Measurements from ENCODE around the gene ODR4.

Gene ODR4

DNA sequence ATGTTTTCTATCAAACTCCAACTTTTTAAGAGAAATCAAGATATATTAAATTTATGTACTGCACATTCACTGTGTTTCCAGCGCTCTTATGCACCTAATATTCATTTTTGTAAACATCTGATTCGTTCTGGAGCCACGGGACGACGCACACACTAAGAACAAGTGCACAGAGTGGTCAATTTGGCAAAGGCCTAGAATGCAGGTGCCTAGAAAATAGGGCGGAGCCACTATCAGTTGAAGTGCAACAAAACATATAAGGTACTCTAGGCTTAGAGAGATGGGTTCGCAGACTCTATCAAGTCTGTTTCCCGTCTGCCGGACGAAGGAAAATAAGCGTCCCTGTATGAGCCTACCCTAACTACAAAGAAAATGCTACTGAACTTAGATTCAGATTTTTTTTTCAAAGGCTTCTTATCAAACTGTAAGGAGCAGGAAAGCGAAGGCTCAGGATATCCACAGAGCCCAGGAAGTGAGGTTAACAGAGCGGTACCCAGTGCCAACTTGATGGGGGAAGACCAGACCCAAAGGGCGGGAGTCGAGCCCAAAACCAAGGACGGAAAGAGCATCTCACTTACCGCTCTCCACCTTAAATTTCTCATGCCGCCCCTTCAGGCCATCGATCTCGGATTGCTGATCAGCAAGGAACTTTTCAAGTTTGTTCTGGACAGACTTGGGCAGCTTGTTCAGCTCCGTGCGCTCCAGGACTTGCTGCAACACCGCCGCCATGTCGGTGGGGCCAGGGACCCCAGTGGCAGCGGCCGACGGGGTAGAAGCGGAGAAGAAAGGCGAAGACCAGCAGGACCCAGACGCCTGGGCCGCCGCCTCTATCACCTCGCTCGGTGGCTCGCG is 1.1 kb upstream of the ODR4 start:
- peaks cover 42% of the 10 kb centered on the region for H3K36me3 ChIP-seq (ENCODE audit: insufficient read depth, low read length)
- peak overlapping the region; percentile 81 for H3K27ac ChIP-seq (ENCODE audit: low read length)

DNA sequence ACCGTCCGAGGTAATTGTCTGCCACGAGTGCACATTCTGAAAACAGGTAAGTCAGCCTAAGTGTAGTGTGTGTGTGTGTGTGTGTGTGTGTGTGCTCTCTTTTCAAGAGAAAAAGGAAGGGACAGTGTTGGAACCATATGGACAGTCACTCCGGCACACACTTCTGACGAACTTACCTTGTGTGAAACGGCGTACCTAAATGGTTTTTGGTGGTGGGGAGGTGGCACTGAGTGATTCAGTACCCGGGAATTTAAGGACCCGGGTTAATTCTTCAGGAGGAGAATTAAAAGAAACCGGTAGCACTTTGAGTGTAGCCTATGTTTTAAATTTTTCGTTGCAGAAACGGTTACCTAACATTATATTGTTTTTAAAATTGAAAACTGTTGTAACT is 286 bp downstream of the ODR4 start:
- H3K4me2 ChIP-seq (ENCODE audit: insufficient read depth, low read length) = peak overlapping the region; percentile 87
- peak overlapping the region; percentile 70 for H3K9ac ChIP-seq (ENCODE audit: low read depth, low read length)
- H3K27me3 ChIP-seq (ENCODE audit: insufficient read depth, low read length, poor library complexity) = no peaks in the 10 kb centered on the region
- DNase-seq (no peak), ATAC-seq (ENCODE audit: insufficient read depth, low read depth) (no peak)
- peaks cover 20% of the 10 kb centered on the region for H4K20me1 ChIP-seq (ENCODE audit: insufficient read depth, low read length)
- H2AFZ ChIP-seq (ENCODE audit: low read depth, low read length) = peak overlapping the region; percentile 98
- peak overlapping the region; percentile 99 for H3K27ac ChIP-seq (ENCODE audit: low read length)
- H3K36me3 ChIP-seq (ENCODE audit: insufficient read depth, low read length) = peaks cover 34% of the 10 kb centered on the region
- H3K4me3 ChIP-seq (ENCODE audit: low read depth in 1 of 2, low read length in 2 of 2) = peak overlapping the region; percentile 66 to 97
- peaks cover 46% of the 10 kb centered on the region for H3K4me1 ChIP-seq (ENCODE audit: insufficient read depth, low read length)
- H3K9me3 ChIP-seq (ENCODE audit: insufficient read depth, low read length, severe bottlenecking) = no peaks in the 10 kb centered on the region
- TF ChIP-seq, protein P1, sequence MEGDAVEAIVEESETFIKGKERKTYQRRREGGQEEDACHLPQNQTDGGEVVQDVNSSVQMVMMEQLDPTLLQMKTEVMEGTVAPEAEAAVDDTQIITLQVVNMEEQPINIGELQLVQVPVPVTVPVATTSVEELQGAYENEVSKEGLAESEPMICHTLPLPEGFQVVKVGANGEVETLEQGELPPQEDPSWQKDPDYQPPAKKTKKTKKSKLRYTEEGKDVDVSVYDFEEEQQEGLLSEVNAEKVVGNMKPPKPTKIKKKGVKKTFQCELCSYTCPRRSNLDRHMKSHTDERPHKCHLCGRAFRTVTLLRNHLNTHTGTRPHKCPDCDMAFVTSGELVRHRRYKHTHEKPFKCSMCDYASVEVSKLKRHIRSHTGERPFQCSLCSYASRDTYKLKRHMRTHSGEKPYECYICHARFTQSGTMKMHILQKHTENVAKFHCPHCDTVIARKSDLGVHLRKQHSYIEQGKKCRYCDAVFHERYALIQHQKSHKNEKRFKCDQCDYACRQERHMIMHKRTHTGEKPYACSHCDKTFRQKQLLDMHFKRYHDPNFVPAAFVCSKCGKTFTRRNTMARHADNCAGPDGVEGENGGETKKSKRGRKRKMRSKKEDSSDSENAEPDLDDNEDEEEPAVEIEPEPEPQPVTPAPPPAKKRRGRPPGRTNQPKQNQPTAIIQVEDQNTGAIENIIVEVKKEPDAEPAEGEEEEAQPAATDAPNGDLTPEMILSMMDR (IDR thresholded peaks at IDR 0.05; ENCODE audit: borderline replicate concordance, extremely low read depth, low read length, poor library complexity, severe bottlenecking) = no peak
- no peak for TF ChIP-seq EZH2 (IDR thresholded peaks at IDR 0.05; ENCODE audit: borderline replicate concordance, low read depth, low read length, severe bottlenecking)
- H3K79me2 ChIP-seq (ENCODE audit: insufficient read depth, low read length) = peaks cover 88% of the 10 kb centered on the region

More for the DNA sequence above, 1.1 kb upstream of the ODR4 start:
- Histone ChIP-seq H2AFZ (ENCODE audit: low read depth, low read length) (peak overlapping the region; percentile 85), H4K20me1 (ENCODE audit: insufficient read depth, low read length) (peaks cover 20% of the 10 kb centered on the region), H3K4me2 (ENCODE audit: insufficient read depth, low read length) (peak overlapping the region; percentile 87), H3K79me2 (ENCODE audit: insufficient read depth, low read length) (peaks cover 88% of the 10 kb centered on the region), H3K4me1 (ENCODE audit: insufficient read depth, low read length) (peaks cover 46% of the 10 kb centered on the region), H3K9ac (ENCODE audit: low read depth, low read length) (peak overlapping the region; percentile 70), H3K27me3 (ENCODE audit: insufficient read depth, low read length, poor library complexity) (no peaks in the 10 kb centered on the region), H3K9me3 (ENCODE audit: insufficient read depth, low read length, severe bottlenecking) (no peaks in the 10 kb centered on the region), H3K4me3 (ENCODE audit: low read depth in 1 of 2, low read length in 2 of 2) (peak overlapping the region; percentile 73 to 97)
- ATAC-seq (ENCODE audit: insufficient read depth, low read depth) (peak; percentile 27), DNase-seq (peak; percentile 27)
- no peak for TF ChIP-seq EZH2 (IDR thresholded peaks at IDR 0.05; ENCODE audit: borderline replicate concordance, low read depth, low read length, severe bottlenecking)
- TF ChIP-seq, protein P1 (IDR thresholded peaks at IDR 0.05; ENCODE audit: borderline replicate concordance, extremely low read depth, low read length, poor library complexity, severe bottlenecking) = no peak

DNA sequence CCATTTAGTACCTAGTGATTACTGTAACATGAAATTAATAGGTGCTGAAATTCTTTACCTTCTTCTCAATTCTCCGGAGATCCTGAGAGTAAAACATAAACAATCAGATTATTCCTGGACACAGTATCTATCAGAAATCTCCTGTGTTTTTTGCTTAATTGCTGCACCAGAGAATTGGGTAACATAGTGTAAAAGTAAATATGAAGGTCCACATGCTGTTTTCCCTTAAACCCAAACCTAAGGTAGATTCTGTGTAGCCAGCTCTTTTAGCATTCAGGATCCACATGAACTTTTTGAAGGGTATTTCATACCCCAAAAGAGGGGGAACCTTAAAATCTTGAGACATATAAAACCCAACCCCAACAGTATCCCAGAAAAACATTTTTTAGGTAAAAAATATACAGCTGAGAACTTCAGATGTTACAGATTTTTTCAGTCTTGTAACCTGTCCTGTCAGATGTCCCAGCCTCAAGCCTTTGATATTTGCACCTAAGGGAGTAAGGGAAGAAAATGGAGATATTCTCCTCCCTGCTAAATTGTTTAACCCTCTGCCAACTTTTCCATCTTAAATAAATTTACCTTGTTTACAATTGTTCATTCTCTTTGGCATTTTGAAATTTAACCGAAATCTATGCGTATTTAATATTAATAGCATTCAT is 11.2 kb downstream of the ODR4 start:
- H3K79me2 ChIP-seq (ENCODE audit: insufficient read depth, low read length) = 0 out of 2 replicates have a peak, but pooled peaks cover 2% of the 10 kb centered on the region
- H3K27me3 ChIP-seq (ENCODE audit: insufficient read depth, low read length, poor library complexity) = no peaks in the 10 kb centered on the region
- no peak overlapping the region for H3K4me3 ChIP-seq (ENCODE audit: low read depth in 1 of 2, low read length in 2 of 2)
- H4K20me1 ChIP-seq (ENCODE audit: insufficient read depth, low read length) = no peaks in the 10 kb centered on the region
- no peak for DNase-seq
- no peak overlapping the region for H3K27ac ChIP-seq (ENCODE audit: low read length)
- H3K4me1 ChIP-seq (ENCODE audit: insufficient read depth, low read length) = no peaks in the 10 kb centered on the region
- H2AFZ ChIP-seq (ENCODE audit: low read depth, low read length) = no peak overlapping the region
- no peak overlapping the region for H3K4me2 ChIP-seq (ENCODE audit: insufficient read depth, low read length)
- no peak for ATAC-seq (ENCODE audit: insufficient read depth, low read depth)
- H3K36me3 ChIP-seq (ENCODE audit: insufficient read depth, low read length) = peaks cover 75% of the 10 kb centered on the region
- no peaks in the 10 kb centered on the region for H3K9me3 ChIP-seq (ENCODE audit: insufficient read depth, low read length, severe bottlenecking)
- TF ChIP-seq, protein P1 (IDR thresholded peaks at IDR 0.05; ENCODE audit: borderline replicate concordance, extremely low read depth, low read length, poor library complexity, severe bottlenecking) = no peak
- no peak for TF ChIP-seq EZH2 (IDR thresholded peaks at IDR 0.05; ENCODE audit: borderline replicate concordance, low read depth, low read length, severe bottlenecking)
- no peak overlapping the region for H3K9ac ChIP-seq (ENCODE audit: low read depth, low read length)

Data from DND-41 (cell line).